ENCODE data around the gene GPATCH4. TPM values are rescaled to one million over a fixed set of nuclear protein-coding genes. Genes with fewer than 3 reads are reported as not detected.

The GPATCH4 gene
- total RNA-seq, 1 experiment from 2014 or later = 37.3 TPM

DNA sequence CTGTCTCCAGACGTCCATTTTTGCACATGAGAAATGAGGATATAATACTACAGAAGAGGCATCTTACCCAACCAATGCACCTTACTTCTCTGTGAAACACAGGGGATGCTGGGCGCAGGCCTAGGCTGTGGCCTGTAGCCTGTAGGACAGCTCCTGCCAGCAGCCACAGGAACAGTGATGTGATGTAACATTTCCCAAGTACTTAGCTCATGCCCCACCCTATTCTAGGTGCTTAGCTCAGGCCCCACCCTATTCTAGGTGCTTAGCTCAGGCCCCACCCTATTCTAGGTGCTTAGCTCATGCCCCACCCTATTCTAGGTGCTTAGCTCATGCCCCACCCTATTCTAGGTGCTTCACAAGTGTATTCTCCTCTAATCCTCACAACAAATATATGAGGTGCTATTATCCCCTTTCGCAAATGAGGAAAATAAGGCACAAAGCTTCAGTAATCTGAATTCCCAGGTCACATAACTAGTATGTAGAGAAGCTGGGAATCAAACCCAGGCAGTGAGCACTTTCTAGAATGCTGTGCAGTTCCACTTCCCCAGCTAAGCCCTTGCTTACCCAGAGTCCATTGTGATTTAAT, 14.3 kb downstream of the GPATCH4 start:
- no peak for TF ChIP-seq EZH2 (IDR thresholded peaks at IDR 0.05; ENCODE audit: low read length, unreplicated experiment)
- TF ChIP-seq, protein P1, sequence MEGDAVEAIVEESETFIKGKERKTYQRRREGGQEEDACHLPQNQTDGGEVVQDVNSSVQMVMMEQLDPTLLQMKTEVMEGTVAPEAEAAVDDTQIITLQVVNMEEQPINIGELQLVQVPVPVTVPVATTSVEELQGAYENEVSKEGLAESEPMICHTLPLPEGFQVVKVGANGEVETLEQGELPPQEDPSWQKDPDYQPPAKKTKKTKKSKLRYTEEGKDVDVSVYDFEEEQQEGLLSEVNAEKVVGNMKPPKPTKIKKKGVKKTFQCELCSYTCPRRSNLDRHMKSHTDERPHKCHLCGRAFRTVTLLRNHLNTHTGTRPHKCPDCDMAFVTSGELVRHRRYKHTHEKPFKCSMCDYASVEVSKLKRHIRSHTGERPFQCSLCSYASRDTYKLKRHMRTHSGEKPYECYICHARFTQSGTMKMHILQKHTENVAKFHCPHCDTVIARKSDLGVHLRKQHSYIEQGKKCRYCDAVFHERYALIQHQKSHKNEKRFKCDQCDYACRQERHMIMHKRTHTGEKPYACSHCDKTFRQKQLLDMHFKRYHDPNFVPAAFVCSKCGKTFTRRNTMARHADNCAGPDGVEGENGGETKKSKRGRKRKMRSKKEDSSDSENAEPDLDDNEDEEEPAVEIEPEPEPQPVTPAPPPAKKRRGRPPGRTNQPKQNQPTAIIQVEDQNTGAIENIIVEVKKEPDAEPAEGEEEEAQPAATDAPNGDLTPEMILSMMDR (conservative IDR thresholded peaks at IDR 0.05; ENCODE audit: low read depth, low read length) = no peak
- no peak for TF ChIP-seq EZH2phosphoT487 (IDR thresholded peaks at IDR 0.05; ENCODE audit: borderline replicate concordance, low read length)
- H2AFZ ChIP-seq (ENCODE audit: low read length) = no peak overlapping the region
- H3K36me3 ChIP-seq (ENCODE audit: low read depth, low read length) = no peaks in the 10 kb centered on the region
- BruUV-seq (replicated peaks) = no TSS peak
- no peak for DNase-seq
- ChIA-PET CTCF (interaction anchor here (0.6 kb wide), 1 partner anchor 86 kb away, joined by 3 read pairs; no protein-coding TSS in a partner anchor), POLR2A (ENCODE audit: unreplicated experiment) (interaction anchor here (0.6 kb wide), 1 partner anchor 14 kb away, joined by 4 read pairs; the partner anchor contains the start of gene GPATCH4)
- H3K27ac ChIP-seq (ENCODE audit: low read length) = no peak overlapping the region
- peaks cover 7% of the 10 kb centered on the region for H3K4me1 ChIP-seq (ENCODE audit: insufficient read depth, low read length)
- no peaks in the 10 kb centered on the region for H3K27me3 ChIP-seq (ENCODE audit: low read length)
- ATAC-seq = no peak
- no peaks in the 10 kb centered on the region for H3K9me3 ChIP-seq (ENCODE audit: low read length)
- H3K9ac ChIP-seq (ENCODE audit: low read length) = no peak overlapping the region
- H3K79me2 ChIP-seq (ENCODE audit: low read length) = peaks cover 3% of the 10 kb centered on the region
- no peaks in the 10 kb centered on the region for H3K9me2 ChIP-seq (replicated peaks; ENCODE audit: low read length)
- intact Hi-C loops (cut with micrococcal nuclease) = no loop called here
- no peak overlapping the region for H3K4me2 ChIP-seq (ENCODE audit: low read length)
- no peaks in the 10 kb centered on the region for H4K20me1 ChIP-seq (ENCODE audit: low read length)
- H3F3A ChIP-seq (ENCODE audit: low read length, unreplicated experiment) = no peaks in the 10 kb centered on the region
- H3K4me3 ChIP-seq (ENCODE audit: low read length) = no peak overlapping the region

DNA sequence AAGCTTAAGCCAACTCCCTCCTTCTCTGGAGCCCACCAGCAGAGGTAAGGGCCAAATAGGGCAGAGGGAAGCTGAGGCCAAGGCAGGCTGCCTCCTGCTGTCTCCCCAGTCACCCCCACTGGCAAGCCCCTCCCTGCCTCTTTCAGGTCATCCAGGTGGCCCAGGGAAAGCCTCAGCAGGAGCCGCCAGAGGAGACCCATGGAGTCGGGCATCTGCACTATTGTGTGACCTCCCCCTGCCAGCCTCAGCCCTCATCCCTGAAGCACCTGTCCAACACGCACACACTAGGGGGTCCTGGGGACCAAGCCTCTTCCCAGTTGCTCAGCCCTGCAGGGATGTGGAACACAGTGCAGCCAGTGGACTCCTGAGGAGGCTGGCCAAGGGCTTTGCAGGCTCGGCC, 15.0 kb downstream of the GPATCH4 start:
- intact Hi-C loops (cut with micrococcal nuclease) = no loop called here
- POLR2A ChIA-PET (ENCODE audit: unreplicated experiment) = no interaction called here
- ATAC-seq = no peak

DNA sequence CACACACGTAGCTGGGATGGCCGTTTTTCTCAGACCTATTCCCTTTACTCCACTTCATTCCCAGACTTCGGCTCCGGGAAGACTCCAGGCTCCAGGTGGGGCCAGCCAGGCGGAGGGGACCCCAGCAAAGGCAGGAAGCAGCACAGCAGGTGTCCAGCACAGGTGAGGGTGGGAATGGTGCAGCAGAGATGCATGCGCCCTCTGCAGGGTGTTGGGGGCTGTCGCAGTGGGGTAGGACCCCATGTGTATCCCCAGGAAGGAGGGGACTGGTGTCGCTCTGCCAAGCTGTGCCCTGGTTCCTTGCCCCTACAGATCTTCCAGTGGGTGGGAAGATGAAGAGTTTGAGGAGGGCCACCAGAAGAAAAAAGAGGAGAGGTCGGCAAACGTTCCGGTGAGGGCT, 16.5 kb downstream of the GPATCH4 start:
- ChIA-PET CTCF (no interaction called here), POLR2A (ENCODE audit: unreplicated experiment) (no interaction called here)
- Histone ChIP-seq H3K36me3 (ENCODE audit: low read depth, low read length) (no peaks in the 10 kb centered on the region), H3K27ac (ENCODE audit: low read length) (no peak overlapping the region), H3K9me2 (replicated peaks; ENCODE audit: low read length) (no peaks in the 10 kb centered on the region), H3K4me3 (ENCODE audit: low read length) (no peak overlapping the region), H3K9me3 (ENCODE audit: low read length) (no peaks in the 10 kb centered on the region), H3F3A (ENCODE audit: low read length, unreplicated experiment) (no peaks in the 10 kb centered on the region), H3K79me2 (ENCODE audit: low read length) (no peaks in the 10 kb centered on the region), H3K9ac (ENCODE audit: low read length) (no peak overlapping the region), H3K4me1 (ENCODE audit: insufficient read depth, low read length) (no peaks in the 10 kb centered on the region), H3K4me2 (ENCODE audit: low read length) (no peak overlapping the region), H4K20me1 (ENCODE audit: low read length) (no peaks in the 10 kb centered on the region), H3K27me3 (ENCODE audit: low read length) (no peaks in the 10 kb centered on the region), H2AFZ (ENCODE audit: low read length) (no peak overlapping the region)
- TF ChIP-seq, protein P1 (conservative IDR thresholded peaks at IDR 0.05; ENCODE audit: low read depth, low read length) = peak; percentile 68
- no peak for TF ChIP-seq EZH2phosphoT487 (IDR thresholded peaks at IDR 0.05; ENCODE audit: borderline replicate concordance, low read length)
- DNase-seq (peak; percentile 38), ATAC-seq (peak; percentile 64)
- no TSS peak for BruUV-seq (replicated peaks)
- intact Hi-C loops (cut with micrococcal nuclease) = loop anchor here (1.0 kb wide), 1 partner anchor 23 kb away; no protein-coding TSS in a partner anchor

More for the DNA sequence above, 15.0 kb downstream of the GPATCH4 start:
- Histone ChIP-seq H3K4me1 (ENCODE audit: insufficient read depth, low read length) (peaks cover 5% of the 10 kb centered on the region), H3F3A (ENCODE audit: low read length, unreplicated experiment) (no peaks in the 10 kb centered on the region), H4K20me1 (ENCODE audit: low read length) (no peaks in the 10 kb centered on the region), H3K27ac (ENCODE audit: low read length) (no peak overlapping the region), H3K9ac (ENCODE audit: low read length) (no peak overlapping the region), H3K9me3 (ENCODE audit: low read length) (no peaks in the 10 kb centered on the region), H3K9me2 (replicated peaks; ENCODE audit: low read length) (no peaks in the 10 kb centered on the region), H3K4me3 (ENCODE audit: low read length) (no peak overlapping the region), H3K36me3 (ENCODE audit: low read depth, low read length) (no peaks in the 10 kb centered on the region), H3K4me2 (ENCODE audit: low read length) (no peak overlapping the region), H3K79me2 (ENCODE audit: low read length) (no peaks in the 10 kb centered on the region), H2AFZ (ENCODE audit: low read length) (no peak overlapping the region), H3K27me3 (ENCODE audit: low read length) (no peaks in the 10 kb centered on the region)
- BruUV-seq (replicated peaks) = no TSS peak
- DNase-seq = no peak
- no peak for TF ChIP-seq EZH2phosphoT487 (IDR thresholded peaks at IDR 0.05; ENCODE audit: borderline replicate concordance, low read length)
- TF ChIP-seq EZH2 (IDR thresholded peaks at IDR 0.05; ENCODE audit: low read length, unreplicated experiment) = no peak
- TF ChIP-seq, protein P1 (conservative IDR thresholded peaks at IDR 0.05; ENCODE audit: low read depth, low read length) = no peak
- CTCF ChIA-PET = no interaction called here

Data from PC-3 (cell line).